Spleen (tissue), 11 donors: ENCODE results near the gene FAM135A. TPM values are rescaled to one million over a fixed set of nuclear protein-coding genes. Genes with fewer than 3 reads are reported as not detected.
"Not testable (repeated sequence)": the region's sequence is repeated elsewhere in the genome, so short reads cannot be mapped to it uniquely, and the experiment has no call there.

Source experiments
- DNase-seq: peaks from one replicate; pipeline ENCODE4 v3.0.0-alpha.2; 2020
- H3K27ac ChIP-seq, 8 donors: fragments of 200-600 bp; sonication (generic) in 7 of 8; 1 replicate in 4 of 8; 2 replicates in 4 of 8; pipeline versions ENCODE4 v1.5.0 to v1.8.0; 2016 to 2021; ENCODE audit warnings: inconsistent platforms in 4 of 8, mild to moderate bottlenecking in 4 of 8, moderate library complexity in 1 of 8
- H3K27me3 ChIP-seq, 7 donors: fragments of 200-600 bp; sonication (generic) in 6 of 7; replicated peaks in 1 of 7; 1 replicate in 4 of 7; 2 replicates in 3 of 7; pipeline versions ENCODE4 v1.5.0 to v1.8.0; 2016 to 2021; ENCODE audit warnings: inconsistent platforms in 3 of 7, mild to moderate bottlenecking in 1 of 7
- H3K36me3 ChIP-seq, 6 donors: fragments of 200-600 bp; sonication (generic) in 5 of 6; 1 replicate in 4 of 6; 2 replicates in 2 of 6; pipeline versions ENCODE4 v1.5.0 to v1.8.0; 2016 to 2021; ENCODE audit warnings: inconsistent platforms in 2 of 6
- H3K4me1 ChIP-seq, 6 donors: fragments of 200-600 bp; sonication (generic) in 5 of 6; 1 replicate in 3 of 6; 2 replicates in 3 of 6; pipeline versions ENCODE4 v1.5.0 to v1.8.0; 2016 to 2021; ENCODE audit warnings: inconsistent platforms in 3 of 6
- H3K4me3 ChIP-seq, 8 donors: fragments of 200-600 bp; sonication (generic) in 7 of 8; 1 replicate in 4 of 8; 2 replicates in 4 of 8; pipeline versions ENCODE4 v1.5.0 to v1.8.0; 2016 to 2021; ENCODE audit warnings: inconsistent platforms in 4 of 8, mild to moderate bottlenecking in 4 of 8, moderate library complexity in 2 of 8
- H3K9me3 ChIP-seq, 8 donors: fragments of 200-600 bp; sonication (generic) in 7 of 8; 1 replicate in 4 of 8; 2 replicates in 4 of 8; pipeline versions ENCODE4 v1.5.0 to v1.8.0; 2016 to 2021; ENCODE audit warnings: inconsistent platforms in 4 of 8
- POLR2A ChIP-seq, 3 donors: fragments of 450-650 bp; IDR thresholded peaks; one replicate each; pipeline ENCODE4 v1.5.1; 2017; ENCODE audit warnings: antibody characterized with exemption in 3 of 3, mild to moderate bottlenecking in 1 of 3
- POLR2AphosphoS5 ChIP-seq, 3 donors: sonication (generic); formaldehyde crosslinking; IDR thresholded peaks; one replicate each; pipeline ENCODE4 v1.5.1; 2017; ENCODE audit warnings: antibody characterized with exemption in 3 of 3
- WGBS, 5 donors: extraction: QIAGEN DNeasy Blood & Tissue Kit in 3 of 5; methylation state at CpG; one replicate each; pipeline versions ENCODE4 v1.1.5 to v1.1.7; 2013 to 2018; 5-methylcytosine and 5-hydroxymethylcytosine counted together
- intact Hi-C: fragments of 100-400 bp; cut with DNase I; formaldehyde crosslinking; loops from one replicate; pipeline ENCODE4 v1.15.0; 2023; ENCODE audit warnings: low total_unique reads
- polyA plus RNA-seq, 3 donors: library from polyadenylated mRNA; stranded (reverse); fragments of 200-250 nt; gene quantifications; one replicate each; pipeline ENCODE4 v1.2.1, GENCODE V29; 2013
- total RNA-seq, 7 donors: library from RNA; depleted of rRNA in 3 of 7; stranded (reverse); fragments of >200 nt in 3 of 7; fragmentation: NEBNext Ultra II Directional in 4 of 7; extraction: Animal tissue kit (Norgen Biotek cat#: 25700) in 4 of 7; gene quantifications; one replicate each; pipeline versions ENCODE4 v1.1.0 to v1.2.1, GENCODE V29; 2016 to 2021
- TF ChIP-seq, protein P1 (sequence below), 11 experiments: fragments of 200-600 bp in 7 of 11; fragments of 450-650 bp in 4 of 11; sonication (generic) in 4 of 11; IDR thresholded peaks in 8 of 11; conservative IDR thresholded peaks in 3 of 11; 1 replicate in 7 of 11; 2 replicates in 4 of 11; pipeline versions ENCODE4 v1.4.0 to v1.8.0; 2016 to 2021; ENCODE audit warnings: antibody characterized with exemption in 11 of 11, inconsistent platforms in 4 of 11, mild to moderate bottlenecking in 1 of 11
- donor health status: healthy with polysubstance abuse.
- donor health status: DM: no; HTN: no; CAD: no; lungs with moderate emphysema.
- donor health status: DM: no; HTN: no; CAD: no.
- donor health status: Bipolar disorder and iron deficiency.
- donor health status: healthy.
- donor health status: DM: no; HTN: no; CAD: no.
- donor health status: DM: yes; HTN: yes; CAD: no.

Gene FAM135A
- total and polyA plus RNA-seq, 10 donors: 7.6 to 33.0 (median 17.8) TPM

GRCh38 chr6:70489364-70489763, 76.1 kb downstream of the FAM135A start:
- H3K36me3 ChIP-seq: peaks cover 0 to 19% (median 3%) of the 10 kb centered on the region in 6 donors
- no peaks in the 10 kb centered on the region for H3K4me1 ChIP-seq
- H3K27ac ChIP-seq: no peak overlapping the region
- DNase-seq: no peak
- intact Hi-C loops: no loop called here
- TF ChIP-seq POLR2A (IDR thresholded peaks at IDR 0.05): no peak
- H3K4me3 ChIP-seq: no peak overlapping the region
- WGBS, 5 donors: 64 to 90% (median 83%) methylated on average over 3 of the region's 3 CpGs
- no peaks in the 10 kb centered on the region for H3K27me3 ChIP-seq
- H3K9me3 ChIP-seq: no peaks in the 10 kb centered on the region

DNA sequence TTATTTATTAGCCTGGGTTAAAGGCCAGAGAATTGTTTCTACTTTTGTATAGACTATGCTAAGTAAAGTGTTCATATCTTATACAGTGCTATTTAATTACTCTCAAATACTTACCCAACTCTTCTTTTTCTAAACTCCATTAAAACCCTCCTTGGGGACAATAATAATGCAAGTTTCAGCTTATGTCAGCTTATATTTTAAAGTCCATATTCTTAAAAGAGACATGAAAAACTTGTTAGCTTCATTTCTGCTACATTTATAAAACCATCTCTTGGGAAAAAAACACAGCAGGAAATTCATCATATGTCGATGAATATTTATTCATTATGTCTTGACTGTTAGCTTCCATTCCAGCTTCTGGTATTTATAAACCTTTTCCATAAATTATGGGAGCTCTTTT, 81.5 kb downstream of the FAM135A start:
- intact Hi-C loops: no loop called here
- Histone ChIP-seq H3K27ac (no peak overlapping the region), H3K36me3 (peaks cover 0 to 15% (median 2%) of the 10 kb centered on the region in 6 donors), H3K27me3 (no peaks in the 10 kb centered on the region), H3K9me3 (peaks cover 0 to 26% (median 18%) of the 10 kb centered on the region in 8 donors), H3K4me1 (no peaks in the 10 kb centered on the region), H3K4me3 (no peak overlapping the region)
- TF ChIP-seq POLR2AphosphoS5 (IDR thresholded peaks at IDR 0.05): no peak
- TF ChIP-seq, protein P1, sequence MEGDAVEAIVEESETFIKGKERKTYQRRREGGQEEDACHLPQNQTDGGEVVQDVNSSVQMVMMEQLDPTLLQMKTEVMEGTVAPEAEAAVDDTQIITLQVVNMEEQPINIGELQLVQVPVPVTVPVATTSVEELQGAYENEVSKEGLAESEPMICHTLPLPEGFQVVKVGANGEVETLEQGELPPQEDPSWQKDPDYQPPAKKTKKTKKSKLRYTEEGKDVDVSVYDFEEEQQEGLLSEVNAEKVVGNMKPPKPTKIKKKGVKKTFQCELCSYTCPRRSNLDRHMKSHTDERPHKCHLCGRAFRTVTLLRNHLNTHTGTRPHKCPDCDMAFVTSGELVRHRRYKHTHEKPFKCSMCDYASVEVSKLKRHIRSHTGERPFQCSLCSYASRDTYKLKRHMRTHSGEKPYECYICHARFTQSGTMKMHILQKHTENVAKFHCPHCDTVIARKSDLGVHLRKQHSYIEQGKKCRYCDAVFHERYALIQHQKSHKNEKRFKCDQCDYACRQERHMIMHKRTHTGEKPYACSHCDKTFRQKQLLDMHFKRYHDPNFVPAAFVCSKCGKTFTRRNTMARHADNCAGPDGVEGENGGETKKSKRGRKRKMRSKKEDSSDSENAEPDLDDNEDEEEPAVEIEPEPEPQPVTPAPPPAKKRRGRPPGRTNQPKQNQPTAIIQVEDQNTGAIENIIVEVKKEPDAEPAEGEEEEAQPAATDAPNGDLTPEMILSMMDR (IDR thresholded peaks at IDR 0.05 in 8 of 11, conservative IDR thresholded peaks at IDR 0.05 in 3 of 11): no peak
- TF ChIP-seq POLR2A (IDR thresholded peaks at IDR 0.05): no peak
- 89 to 95% (median 90%) methylated on average over 1 of the region's 1 CpG for WGBS, 5 donors
- DNase-seq: no peak

GRCh38 chr6:70495790-70496189, 82.5 kb downstream of the FAM135A start:
- H3K27me3 ChIP-seq, H3K4me1 ChIP-seq, H3K4me3 ChIP-seq, H3K27ac ChIP-seq, intact Hi-C loops, DNase-seq: not testable (repeated sequence)
- peaks cover 0 to 28% (median 19%) of the 10 kb centered on the region in 8 donors for H3K9me3 ChIP-seq
- peaks cover 0 to 22% (median 2%) of the 10 kb centered on the region in 6 donors for H3K36me3 ChIP-seq
- 92 to 100% (median 93%) methylated on average over 2 to 3 of the region's 3 CpGs for WGBS, 5 donors

- Histone ChIP-seq H3K4me3 (no peak overlapping the region), H3K36me3 (peaks cover 6 to 77% (median 21%) of the 10 kb centered on the region in 6 donors), H3K4me1 (no peaks in the 10 kb centered on the region), H3K9me3 (peaks cover 0 to 45% (median 38%) of the 10 kb centered on the region in 8 donors), H3K27me3 (no peaks in the 10 kb centered on the region), H3K27ac (no peak overlapping the region)
- no peak for DNase-seq
- intact Hi-C loops: no loop called here
- 95 to 97% (median 96%) methylated on average over 3 of the region's 3 CpGs for WGBS, 5 donors
- TF ChIP-seq POLR2A (IDR thresholded peaks at IDR 0.05): no peak
- TF ChIP-seq POLR2AphosphoS5 (IDR thresholded peaks at IDR 0.05): no peak
- TF ChIP-seq, protein P1 (IDR thresholded peaks at IDR 0.05 in 8 of 11, conservative IDR thresholded peaks at IDR 0.05 in 3 of 11): no peak
Measured at GRCh38 chr6:70502484-70502883, 89.2 kb downstream of the FAM135A start.

DNA sequence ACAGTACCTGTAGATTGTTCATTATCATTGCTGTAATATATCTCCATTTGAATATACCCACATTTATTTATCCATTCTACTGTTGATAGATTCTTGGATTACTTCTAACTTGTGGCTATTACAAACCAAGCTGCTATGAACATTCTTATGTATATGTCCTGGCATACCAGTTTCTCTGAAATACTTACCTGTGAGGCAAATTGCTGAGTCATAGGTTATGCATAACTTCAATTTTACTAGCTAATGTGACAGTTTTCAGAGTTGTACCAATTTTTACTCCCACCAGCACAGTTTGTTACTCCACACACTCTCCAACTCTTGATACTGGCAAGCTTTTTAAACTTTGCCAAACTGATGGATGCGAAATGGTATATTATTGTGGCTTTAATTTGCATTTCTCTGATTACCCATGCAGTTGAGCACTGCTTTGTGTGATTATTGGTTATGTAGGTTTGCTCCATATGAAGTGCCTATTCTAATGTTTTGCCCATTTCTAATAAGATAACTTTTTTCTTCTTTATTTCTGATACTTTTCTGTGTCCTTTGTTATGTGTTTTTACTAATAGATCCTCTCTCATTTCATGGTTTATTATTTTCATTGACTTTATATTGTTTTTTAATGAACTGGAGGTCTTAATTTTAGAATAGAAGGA, 90.6 kb downstream of the FAM135A start:
- no peaks in the 10 kb centered on the region for H3K4me1 ChIP-seq
- no peak for DNase-seq
- no peak overlapping the region for H3K27ac ChIP-seq
- H3K4me3 ChIP-seq: no peak overlapping the region
- H3K9me3 ChIP-seq: peaks cover 0 to 33% (median 26%) of the 10 kb centered on the region in 8 donors
- intact Hi-C loops: no loop called here
- no peak for TF ChIP-seq POLR2A (IDR thresholded peaks at IDR 0.05)
- TF ChIP-seq, protein P1 (IDR thresholded peaks at IDR 0.05 in 8 of 11, conservative IDR thresholded peaks at IDR 0.05 in 3 of 11): no peak
- TF ChIP-seq POLR2AphosphoS5 (IDR thresholded peaks at IDR 0.05): no peak
- peaks cover 6 to 75% (median 21%) of the 10 kb centered on the region in 6 donors for H3K36me3 ChIP-seq
- WGBS, 5 donors: 93 to 100% (median 97%) methylated on average over 1 of the region's 1 CpG
- H3K27me3 ChIP-seq: no peaks in the 10 kb centered on the region
